Smooth muscle cell of the pulmonary artery (primary cell): ENCODE data around the gene COPS7B. TPM values are rescaled to one million over a fixed set of nuclear protein-coding genes. Genes with fewer than 3 reads are reported as not detected.

Experiments used
- total RNA-seq: library from RNA; depleted of rRNA; stranded (reverse); fragments of >200 nt; gene quantifications from 2 replicates; pipeline ENCODE4 v1.2.3, GENCODE V29; 2014

COPS7B gene
- 15.4 and 18.7 TPM in 2 replicates for total RNA-seq

DNA sequence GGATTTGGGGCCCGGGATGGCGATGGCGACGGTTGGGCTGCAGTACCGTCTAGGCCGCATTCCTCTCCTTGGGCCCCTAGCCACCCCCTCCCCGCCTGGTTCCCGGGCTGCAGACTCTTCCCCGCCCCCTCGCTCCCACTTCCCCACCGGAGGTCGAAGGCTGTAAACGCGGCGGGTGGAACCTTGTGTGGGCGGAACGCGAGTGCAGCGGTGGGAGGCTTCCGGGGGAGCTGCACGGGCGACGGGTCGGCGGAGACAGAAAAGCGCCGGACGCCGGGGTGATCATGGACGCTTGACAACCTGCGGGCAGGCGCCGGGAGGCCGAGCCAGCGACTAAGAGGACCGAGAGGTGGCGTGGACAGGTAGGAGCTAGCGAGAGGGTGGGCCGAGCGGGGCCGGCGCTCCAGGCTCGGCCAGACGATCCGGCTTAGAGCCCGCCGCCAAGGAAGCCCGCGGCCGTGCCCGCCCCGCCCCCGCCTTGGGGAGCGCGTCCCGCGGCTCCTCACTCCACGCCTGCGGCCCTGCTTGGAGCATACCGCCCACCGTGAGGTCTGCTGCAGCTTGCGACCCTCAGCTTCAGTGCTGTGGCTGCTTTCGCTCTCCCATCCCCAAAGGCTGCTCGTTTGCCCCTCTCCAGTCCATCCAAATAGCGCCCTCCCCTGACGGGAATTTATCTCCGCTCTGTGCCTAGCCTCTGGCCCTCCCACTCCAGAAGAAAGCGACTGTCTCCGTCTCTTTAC is at the start of gene COPS7B:
COPS7B (plus strand) TSS at position 269 of the 740 bp plus-strand sequence. CDS start 2,126 bp downstream, outside the sequence.

DNA sequence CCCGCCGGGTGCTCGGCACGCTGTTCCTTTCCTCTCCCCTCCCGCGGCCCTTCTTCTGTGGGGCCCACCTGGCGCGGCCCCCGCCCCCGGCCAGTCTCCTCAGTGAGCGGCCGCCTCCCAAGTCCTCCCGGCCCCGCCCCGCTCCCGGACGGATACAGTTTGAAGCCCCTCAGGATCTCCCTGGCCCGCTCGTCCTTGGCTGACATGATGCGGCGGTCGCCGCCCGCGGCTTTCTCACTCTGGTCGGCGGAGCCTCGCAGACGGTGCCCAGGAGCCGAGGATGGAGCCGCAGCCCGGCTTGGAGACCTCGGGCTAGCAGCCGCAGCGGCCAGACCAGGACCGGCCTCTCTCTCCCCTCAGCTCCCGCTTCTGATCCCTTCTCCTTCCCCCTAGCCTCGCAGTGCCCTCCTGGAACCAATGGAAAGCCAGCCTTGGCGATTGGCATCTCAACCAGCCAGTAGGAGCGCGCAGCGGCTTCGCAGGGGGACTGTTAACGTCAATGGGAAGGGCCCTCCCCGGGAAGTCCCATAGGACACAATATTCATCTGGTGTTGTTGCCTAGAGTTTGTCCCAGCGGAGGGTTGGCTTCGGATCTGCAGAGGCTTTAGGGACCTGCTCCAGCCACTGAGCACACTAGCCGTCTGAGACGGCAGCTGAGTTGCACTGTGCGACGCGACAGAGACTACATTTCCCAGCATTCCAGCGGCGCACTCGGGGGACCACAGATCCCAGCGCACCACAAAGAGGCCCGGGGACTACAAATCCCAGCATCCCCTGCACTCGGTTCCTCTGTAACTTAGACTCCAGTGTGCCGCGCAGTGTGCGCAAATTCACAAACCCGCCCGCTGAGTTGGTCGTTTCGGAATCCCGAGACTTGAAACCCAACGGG is 5.1 kb upstream of the COPS7B start, which contains the start of gene PDE6D:
PDE6D (minus strand) TSS at position 374 of the 889 bp plus-strand sequence; CDS start at position 206, 168 bp downstream.

Other genes starting within 250 kb of the COPS7B start
- not detected in 2 replicates for gene TEX44, start 193.6 kb upstream of the COPS7B start, total RNA-seq
- gene PTMA, start 77.9 kb upstream of the COPS7B start, total RNA-seq = 410 and 465 TPM in 2 replicates
- 10.2 and 13.7 TPM in 2 replicates for gene PDE6D, start 5.2 kb upstream of the COPS7B start, total RNA-seq
- 0.07 and 0.96 TPM in 2 replicates for gene NPPC, start 140.0 kb downstream of the COPS7B start, total RNA-seq
- gene DIS3L2, start 175.3 kb downstream of the COPS7B start, total RNA-seq = 14.7 and 15.0 TPM in 2 replicates